Peyer's patch (tissue), 4 donors: ENCODE results near the gene ARHGEF16.

ENCODE experiments used
- CTCF ChIP-seq, 6 experiments: fragments of 450-650 bp in 4 of 6; fragments of 200-600 bp in 2 of 6; sonication (generic) in 1 of 6; IDR thresholded peaks; one replicate each; pipeline ENCODE4 v1.5.1; 2017 to 2019; ENCODE audit warnings: antibody characterized with exemption in 6 of 6, mild to moderate bottlenecking in 3 of 6, moderate library complexity in 1 of 6
- POLR2A ChIP-seq, 2 donors: fragments of 450-650 bp; IDR thresholded peaks; one replicate each; pipeline ENCODE4 v1.5.1; 2017; ENCODE audit warnings: antibody characterized with exemption in 2 of 2, mild to moderate bottlenecking in 2 of 2, moderate library complexity in 2 of 2

- TF ChIP-seq CTCF (IDR thresholded peaks at IDR 0.05) (no peak), POLR2A (IDR thresholded peaks at IDR 0.05) (no peak)
Measured at GRCh38 chr1:3442331-3442730, 12.1 kb upstream of the ARHGEF16 start.
